CD1c-positive myeloid dendritic cell (primary cell): Measurements from ENCODE around the gene WDR88.
"Not testable (repeated sequence)": the region's sequence is repeated elsewhere in the genome, so short reads cannot be mapped to it uniquely, and the experiment has no call there.

Experiments used
- DNase-seq: peaks from one replicate; pipeline ENCODE4 v3.0.0-alpha.2; 2016; ENCODE audit errors: extremely low spot score

The WDR88 gene

DNA sequence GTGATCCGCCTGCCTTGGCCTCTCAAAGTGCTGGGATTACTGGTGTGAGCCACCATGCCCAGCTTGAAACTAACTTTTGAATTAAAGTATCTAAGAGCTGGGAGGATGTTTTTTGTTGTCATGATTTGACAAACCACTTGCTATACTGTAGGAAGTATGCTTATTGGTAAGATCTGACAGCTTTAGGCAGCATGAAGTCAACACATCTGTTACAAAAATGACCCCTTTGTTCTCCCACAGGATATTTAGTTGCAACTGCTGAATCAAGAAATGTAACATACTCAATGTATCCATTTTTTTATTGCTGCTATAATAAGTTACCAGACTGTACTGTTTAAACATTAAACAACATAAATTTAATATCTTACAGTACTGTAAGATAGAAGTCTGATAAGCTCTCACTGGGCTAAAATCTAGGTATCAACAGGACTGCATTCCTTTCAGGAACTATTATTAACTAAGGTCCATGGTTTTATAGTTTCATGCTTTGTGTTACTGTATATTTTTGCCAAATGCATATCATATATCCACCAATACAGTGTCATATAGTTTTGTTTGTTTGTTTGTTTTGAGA lies 39.4 kb downstream of the WDR88 start:
- no peak for DNase-seq

DNA sequence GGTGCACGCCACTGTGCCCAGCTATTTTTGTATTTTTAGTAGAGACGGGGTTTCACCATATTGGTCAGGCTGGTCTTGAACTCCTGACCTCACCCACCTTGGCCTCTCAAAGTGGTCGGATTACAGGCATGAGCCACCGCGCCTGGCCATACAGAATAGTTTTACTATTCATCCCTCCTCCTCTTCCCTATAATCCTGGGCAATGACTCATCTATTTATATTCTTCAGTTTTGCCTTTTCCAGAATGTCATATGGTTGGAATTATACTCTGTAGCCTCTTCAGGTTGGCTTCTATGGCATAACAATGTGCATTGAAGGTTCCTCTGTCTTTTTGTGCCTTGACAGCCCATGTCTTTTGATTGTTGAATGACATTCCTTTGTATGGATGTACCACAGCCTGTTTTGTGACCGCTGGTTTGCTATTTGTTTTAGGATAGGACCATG lies 40.0 kb downstream of the WDR88 start:
- no peak for DNase-seq

DNA sequence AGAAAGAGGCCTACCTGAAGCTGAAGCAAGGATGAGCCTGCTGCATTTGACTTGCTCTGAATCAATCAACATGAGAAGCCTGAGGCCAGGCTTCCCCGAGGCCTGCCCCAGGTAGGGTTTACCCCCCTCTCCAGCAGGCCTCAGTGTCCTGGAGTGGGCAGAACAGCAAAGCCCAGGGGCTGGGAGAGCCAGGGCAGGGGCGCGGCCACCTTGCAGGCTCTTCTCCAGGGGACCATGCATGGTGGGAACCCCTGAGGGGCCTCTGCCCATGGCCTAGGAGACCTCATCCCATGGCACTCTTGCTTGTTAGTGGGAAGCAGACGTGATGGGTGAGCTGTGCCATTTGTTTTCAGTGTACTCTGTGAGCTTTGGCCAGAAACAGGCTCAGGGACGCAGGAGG lies 42.3 kb downstream of the WDR88 start:
- no peak for DNase-seq

DNA sequence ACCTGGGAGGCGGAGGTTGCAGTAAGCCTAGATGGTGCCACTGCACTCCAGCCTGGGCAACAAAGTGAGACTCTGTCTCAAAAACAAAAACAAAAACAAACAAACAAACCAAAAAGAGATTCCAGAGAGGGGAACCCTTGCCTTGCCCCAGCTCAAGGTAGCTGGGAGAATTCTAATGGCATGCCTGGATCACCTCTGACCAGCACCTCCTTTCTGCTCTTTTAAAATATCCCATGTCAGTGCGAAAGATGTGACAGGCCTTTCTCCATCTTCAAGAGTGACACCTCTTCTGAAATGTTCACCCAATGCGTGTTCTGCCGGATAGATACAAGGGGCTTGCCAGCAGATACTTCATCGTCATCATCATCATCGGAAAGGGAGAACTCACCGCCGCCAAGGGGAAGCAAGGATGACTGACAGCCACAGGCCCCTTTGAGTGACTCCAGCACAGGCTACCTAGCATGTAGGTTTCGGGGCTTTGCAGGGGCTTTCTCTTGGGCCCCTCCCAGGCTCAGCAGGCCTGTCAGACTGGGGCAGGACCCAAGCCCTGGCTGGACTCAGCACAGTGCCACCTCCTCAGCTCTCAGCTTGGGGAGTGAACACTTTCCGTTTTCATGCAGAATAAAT lies 43.4 kb downstream of the WDR88 start:
- no peak for DNase-seq

DNA sequence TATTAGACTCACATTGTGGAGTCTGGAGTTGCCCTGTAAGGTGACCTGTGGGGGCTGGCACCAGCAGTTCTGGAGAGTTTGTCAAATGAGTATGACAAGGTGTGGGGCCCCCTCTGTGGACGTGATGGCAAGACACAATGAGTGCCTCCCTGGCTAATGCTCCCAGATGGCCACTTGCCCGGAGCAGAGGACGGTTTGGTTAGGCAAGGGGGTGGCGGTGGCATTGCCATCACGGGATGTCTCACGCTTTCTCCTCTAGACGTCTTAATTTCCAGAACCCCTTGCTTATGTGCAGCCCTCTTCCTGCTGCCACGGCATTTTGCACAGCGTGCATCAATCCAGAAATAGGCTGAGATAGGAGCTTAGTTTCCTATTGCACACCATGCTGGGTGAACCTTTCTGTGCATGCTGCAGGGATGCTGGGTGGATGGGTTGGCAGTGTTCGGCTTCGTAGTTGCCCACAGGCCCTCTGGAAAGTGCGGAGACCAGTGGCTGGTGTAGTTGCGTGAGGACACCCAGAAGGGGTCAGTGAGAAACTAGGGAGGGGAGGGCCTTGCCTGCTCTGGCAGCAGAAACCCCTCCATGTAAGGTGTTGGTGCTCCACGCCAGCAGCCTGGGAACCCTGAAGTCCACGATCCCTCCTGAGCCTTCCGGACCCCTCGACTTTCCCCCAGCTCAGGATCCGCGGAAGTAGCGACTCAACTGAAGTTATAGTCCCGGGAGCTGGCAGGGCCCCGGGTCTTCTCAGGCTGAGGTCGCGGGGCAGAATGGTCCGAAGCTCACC lies 44.2 kb downstream of the WDR88 start:
- no peak for DNase-seq

DNA sequence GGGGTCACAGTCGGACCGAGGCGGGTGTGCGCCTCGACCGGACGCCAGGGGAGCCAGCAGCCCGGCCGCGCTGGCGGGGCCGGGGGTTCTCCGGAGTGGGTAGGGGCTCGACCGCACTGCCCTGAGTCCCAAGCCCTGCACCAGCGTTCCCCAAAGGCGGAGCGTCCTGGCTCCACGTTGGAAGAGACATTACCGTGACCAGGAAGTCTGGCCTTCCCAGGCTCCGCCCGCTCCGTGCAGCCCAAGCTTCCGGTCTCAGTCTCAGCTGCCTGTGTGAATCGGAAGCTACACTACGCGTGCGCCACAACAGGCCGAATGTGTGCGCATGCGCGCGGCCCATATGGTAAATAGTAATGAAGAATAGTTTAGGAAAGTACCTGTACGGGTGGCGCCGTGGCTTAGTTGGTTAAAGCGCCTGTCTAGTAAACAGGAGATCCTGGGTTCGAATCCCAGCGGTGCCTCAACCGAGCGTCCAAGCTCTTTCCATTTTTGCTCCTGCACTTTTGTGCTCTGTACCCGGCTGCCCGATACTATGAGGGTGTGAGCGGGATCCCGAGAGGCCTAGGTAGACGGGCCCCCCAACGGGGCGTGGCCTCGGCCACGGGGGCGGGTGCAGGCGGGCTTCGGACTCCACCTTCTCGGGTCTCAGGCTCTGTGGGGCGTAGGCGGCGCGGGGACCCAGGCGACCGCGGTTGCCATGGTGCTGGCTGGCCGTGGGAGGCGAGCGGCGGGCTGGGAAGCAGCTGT lies 44.9 kb downstream of the WDR88 start:
- peak; percentile 99 for DNase-seq

DNA sequence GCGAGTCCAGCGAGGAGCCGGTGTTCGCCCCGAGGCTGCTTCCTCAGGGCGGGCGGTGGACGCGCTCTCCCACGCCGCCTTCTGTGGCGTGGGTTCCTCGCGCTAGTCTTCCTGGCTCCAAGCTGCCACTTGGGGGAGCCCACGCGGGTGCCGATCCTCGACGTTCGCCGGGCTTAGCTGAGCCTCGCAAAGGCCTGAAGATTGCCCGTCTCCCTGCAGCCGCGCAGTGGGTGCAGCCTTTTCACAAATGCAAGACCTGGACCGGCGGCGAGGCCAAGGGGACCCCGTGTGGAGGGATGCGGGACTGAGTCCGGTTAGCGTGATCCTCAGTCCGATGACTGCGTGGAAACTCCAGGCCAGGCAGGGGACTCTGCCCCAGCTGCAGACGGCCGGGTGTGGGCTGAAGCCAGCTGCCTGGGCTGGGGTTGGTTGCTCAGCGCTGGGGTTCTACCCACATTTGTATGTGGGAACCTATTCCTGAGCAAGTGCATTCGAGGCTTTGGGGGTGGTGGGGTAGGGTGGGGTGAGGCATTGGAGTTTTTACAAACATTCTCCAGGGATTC lies 45.6 kb downstream of the WDR88 start:
- no peak for DNase-seq

DNA sequence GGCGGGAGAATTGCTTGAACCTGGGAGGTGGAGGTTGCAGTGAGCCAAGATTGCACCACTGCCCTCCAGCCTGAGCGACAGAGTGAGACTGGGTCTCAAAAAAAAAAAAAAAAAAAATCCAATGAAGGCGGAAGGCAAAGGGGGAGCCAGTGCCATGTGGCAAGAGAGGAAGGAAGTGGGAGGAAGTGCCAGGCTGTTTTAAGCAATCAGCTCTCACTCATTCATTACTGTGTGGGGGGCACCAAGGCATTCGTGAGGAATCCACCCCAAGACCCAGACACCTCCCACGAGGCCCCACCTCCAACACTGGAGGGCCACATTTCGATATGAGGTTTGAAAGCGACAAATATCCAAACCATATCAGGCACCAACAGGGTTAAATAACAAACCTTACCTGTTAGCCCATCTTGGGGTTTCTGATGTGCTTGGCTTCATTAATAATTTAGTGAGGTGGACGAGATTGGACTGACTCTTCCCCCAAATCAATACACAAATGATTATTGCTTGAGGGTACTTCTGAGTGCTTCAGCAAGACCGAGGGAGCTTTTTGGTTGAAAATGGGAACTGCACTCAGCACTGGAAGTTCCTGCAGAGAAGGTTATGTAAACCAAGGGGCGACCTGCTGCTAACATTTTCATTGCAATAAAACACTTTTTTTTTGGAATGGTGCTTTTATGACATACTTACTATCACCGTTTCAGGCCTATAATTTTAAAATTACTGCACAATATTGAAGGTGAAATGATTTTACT lies 54.7 kb downstream of the WDR88 start:
- DNase-seq: peak; percentile 51

DNA sequence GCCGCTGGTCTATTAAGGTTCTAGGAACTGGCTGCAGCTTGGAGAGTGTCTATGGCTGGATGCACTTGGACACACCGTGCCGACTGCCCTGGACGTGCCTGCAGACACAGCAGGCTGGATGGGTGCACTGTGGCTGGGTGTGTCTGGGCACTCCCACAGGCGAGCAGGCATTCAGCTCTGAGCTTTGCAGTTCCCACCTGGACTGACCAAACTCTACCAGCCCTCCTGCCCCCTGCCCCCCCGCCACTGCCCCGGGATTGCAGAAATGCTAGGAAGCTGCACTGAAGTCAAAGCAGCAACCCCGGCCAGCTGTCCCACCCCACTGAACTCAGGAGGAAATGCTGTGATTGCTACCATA lies 55.2 kb downstream of the WDR88 start:
- DNase-seq: no peak

DNA sequence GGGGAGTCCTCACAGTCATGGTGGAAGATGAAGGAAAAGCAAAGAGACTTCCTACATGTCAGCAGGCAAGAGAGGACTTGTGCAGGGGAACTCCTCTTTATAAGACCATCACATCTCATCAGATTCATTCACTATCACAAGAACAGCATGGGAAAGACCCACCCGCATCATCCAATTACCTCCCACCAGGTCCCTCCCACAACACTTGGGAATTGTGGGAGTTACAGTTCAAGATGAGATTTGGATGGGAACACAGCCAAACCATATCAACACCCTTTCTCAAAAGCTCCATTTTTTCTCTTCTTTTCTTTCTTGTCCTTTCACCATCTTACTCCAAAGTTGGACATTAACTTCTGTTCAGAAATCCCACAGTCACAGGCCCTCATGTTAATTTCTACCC lies 57.5 kb downstream of the WDR88 start:
- DNase-seq: no peak

DNA sequence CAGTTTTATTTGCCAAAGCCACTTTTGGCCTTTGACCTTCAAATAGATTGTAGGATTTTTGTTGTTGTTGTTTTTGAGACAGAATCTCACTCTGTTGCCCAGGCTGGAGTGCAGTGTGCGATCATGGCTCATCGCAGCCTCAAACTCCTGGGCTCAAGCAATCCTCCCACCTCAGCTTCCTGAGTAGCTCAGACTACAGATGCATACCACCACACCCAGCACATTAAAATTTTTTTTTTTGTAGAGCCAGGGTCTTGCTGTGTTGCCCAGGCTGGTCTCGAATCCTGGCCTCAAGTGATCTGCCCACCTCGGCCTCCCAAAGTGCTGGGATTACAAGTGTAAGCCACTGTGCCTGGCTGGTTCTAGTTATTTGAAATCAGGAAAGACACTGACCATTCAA lies 59.2 kb downstream of the WDR88 start:
- DNase-seq: not testable (repeated sequence)

DNA sequence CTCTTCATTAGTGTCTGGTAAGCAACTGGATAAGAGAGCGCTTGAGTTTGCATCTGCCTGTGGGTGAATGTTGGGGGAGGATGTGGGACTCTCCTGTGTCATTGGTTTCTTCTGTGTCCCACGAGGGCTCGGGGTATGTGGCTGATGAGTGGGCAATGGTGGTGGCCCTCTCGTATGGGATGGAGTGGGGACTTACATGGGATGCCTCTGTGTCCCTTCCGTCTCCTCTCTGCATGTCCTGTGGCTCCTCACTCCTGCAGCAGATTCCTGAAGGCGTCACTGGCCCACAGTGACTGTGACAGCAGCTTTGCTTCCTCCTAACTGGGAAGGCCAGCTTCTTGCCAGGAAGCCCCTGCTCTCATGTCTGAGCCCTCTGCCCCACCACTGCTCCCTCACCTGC lies 59.6 kb downstream of the WDR88 start:
- no peak for DNase-seq

DNA sequence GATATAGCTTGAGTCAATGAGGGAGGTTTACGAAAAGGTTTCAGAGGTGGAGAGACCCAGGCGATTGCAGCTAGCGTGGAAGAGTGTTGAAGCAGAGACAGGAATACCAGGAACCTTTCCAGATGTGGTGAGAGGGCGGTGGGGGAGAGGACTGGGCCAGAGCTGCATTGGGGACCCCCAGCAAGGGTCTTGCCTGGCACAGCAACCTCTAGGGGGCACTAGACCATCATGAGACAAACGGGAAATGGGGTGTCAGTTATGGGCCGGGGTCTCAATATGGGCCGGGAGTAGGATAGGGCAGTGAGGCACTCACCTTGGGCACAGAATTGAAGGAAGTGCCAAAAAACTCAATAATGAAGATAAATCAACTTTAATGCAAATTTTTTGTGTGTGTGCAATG lies 60.1 kb downstream of the WDR88 start:
- DNase-seq: no peak

DNA sequence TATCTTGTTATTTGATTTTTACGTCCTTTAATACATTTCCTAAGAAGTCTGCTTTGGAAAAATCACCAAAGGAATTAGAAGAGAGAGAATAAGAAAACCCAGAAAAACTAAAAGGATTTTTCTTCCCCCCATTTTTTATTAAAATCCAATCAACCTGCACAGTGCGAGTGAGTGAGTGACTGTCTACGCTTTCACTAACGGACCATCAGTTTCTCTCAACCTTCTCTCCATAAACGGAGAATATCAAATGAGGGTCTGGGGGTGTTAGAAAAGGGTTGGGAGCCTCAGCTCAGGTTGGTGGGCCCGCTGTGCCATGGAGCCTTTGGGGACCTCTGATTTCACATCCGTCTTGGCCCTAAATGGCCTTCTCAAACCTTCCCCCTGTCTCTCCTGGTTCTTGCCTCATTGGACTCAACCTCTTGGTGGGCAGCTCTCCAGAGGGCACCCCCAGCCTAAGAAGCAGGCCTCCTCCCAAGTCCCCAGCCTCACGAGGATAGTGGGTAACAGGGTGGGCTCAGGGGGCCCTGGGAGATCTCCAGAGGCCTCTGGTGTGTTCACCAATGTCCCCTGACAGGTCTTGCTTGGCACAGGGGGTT lies 61.5 kb downstream of the WDR88 start:
- DNase-seq: no peak

DNA sequence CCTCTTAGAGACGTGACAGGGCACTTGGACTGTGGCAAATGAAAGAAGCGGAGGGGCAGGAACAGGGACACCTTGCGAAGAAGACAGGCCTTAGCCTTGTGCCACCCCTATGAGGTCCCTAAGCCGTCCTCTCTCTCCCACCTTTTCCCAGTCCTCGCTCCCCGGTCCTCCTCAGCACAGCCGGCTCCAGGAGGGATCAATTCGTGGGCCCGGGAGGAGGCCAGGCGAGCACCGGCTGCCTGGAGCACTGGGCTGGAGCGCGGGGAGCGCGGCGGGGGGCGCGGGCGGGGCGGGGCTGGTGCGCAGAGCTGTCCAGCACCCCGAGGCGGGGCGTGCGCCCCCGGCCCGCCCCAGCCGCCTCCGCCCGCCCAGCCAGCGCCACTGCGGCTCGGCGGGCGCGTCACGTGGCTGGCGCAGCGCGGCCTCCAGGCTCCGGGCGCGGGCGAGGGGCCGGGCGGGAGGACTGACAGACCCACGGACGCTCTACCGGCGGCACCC lies 62.0 kb downstream of the WDR88 start, which contains the start of gene LRP3:
Gene LRP3, plus strand, starts transcription at position 466 of the 498 bp plus-strand sequence. CDS start 456 bp downstream, outside the sequence.
- DNase-seq: peak; percentile 16

DNA sequence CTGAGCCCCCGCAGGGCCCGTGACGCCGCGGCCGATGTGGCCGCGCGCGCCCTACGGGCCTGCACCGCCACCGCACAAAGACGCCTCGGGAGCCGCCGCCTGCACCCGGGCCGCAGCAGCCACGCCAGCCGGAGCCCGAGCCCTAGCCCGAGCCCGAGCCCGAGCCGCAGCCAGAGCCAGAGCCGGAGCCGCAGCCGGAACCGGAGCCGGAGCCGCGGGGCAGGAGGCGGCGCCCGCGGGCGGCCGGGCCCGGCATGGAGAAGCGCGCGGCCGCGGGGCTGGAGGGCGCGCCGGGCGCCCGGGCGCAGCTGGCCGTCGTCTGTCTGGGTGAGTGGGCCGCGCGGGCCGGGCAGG lies 62.6 kb downstream of the WDR88 start:
- DNase-seq: peak; percentile 27

DNA sequence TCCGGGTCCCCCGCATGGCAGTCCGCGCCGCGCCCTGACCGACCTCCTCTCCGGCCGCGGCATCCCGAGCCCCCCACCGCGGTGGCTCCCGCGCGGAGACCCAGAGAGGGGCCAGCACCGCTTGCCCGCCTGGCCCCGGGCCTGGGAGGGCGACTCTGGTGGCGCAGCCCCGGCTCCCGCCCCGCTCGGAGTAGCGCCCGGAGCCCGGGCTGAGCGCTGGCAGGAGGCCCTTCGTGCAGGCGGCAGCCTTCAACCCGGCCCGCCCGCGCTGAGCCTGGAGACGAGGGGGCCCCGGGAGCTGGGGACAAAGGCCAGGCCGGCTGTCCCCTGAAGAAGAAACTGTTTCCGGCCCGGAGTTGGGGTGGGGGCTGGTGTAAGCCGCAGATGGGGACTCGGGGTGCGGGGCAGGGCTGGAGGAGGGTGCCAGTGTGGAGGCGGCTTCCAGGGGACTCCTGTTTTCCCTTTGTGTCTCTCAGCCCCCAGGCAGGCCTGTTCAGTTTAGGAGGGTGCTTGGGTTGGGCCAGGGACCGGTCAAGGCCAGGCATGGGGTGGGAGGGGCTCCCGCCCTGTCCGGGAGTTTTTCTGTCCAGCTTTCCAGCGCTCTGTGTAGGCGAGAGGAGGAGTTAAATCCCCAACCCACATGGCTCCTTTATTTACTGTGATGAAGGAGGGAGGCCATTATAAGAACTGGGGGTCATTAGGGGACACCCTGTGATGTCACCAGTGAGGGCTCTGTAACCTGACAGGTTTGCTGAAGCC lies 63.2 kb downstream of the WDR88 start:
- DNase-seq: no peak

DNA sequence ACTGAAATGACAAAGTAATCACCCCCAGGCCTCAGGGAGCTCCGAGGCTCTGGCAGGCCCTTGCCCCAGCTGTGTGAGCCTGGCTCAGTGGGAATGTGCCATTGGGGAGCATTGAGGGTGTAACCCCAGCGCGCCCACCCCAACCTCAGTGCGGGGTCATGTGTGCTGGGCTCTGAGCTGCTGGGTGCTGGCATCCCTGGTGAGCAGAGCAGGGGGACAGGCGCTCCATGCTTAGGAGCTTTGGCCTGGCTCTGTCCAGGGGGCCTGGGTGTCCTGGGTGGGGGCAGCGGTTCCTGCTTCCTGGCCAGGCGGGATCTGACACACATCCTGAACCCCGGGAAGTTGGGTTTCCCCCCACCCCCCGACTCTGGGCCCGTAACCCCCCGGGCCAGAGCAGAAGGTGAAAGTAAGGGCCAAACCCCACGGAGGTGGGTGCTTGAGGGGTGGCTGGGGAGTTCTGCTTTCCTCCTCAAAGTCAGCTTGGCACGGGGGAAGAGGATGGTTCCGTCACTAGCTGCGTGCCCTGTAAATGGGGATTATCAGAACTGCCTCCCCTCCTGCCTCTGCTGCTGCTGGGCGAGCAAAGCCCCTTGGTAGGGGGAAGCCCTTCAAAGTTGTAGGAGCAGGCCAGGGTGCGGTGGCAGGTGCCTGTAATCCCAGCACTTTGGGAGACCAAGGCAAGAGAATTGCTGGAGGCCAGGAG lies 63.9 kb downstream of the WDR88 start:
- peak; percentile 9 for DNase-seq

DNA sequence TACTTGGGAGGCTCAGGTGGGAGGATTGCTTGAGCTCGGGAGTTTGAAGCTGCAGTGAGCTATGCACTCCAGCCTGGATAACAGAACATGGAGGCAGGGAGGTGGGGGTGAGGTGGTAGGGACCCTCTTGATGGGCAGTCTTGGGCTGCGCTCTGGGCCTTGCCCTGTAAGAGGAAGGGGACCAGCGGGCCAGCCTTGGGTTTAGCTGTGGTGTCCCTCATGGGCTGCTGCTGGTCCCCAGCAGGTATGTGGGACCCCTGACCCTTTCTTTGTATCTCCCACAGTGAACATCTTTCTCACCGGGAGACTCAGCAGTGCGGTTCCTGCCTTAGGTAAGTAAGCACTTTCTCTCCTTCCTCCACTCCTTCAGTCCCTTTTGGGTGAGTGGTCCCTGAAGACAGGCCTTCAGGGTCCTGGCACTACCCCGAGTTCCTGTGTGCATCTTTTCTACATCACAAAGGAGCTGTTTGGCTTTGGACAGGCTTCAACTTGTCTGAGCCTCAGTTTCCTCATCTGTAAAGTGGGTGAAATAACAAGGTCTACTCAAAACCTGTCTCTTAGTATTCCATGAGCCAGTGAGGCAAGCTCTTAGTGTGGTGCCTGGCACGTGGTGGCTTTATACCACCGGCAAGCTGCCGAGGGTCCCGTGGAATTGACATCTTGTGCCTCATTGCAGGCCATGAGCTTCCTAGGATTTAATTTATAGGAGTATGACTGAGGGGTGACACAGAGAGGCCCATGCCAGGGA lies 64.7 kb downstream of the WDR88 start:
- DNase-seq: no peak
